HepG2 (cell line): Measurements from ENCODE around the gene PLA1A. TPM values are rescaled to one million over a fixed set of nuclear protein-coding genes. Genes with fewer than 3 reads are reported as not detected.

Experiments
- ATF7-NPFF ChIP-seq: sonication (generic); formaldehyde crosslinking; IDR thresholded peaks from 2 replicates; pipeline ENCODE4 v1.8.1; 2023; ENCODE audit warnings: mild to moderate bottlenecking, low read depth, missing genetic modification reagents, moderate library complexity
- CBFB ChIP-seq: sonication (generic); formaldehyde crosslinking; IDR thresholded peaks from 2 replicates; pipeline ENCODE4 v1.4.0; 2020; ENCODE audit warnings: missing genetic modification reagents
- GPN1 ChIP-seq: sonication (generic); formaldehyde crosslinking; IDR thresholded peaks from 2 replicates; pipeline ENCODE4 v1.5.1; 2020; ENCODE audit warnings: missing genetic modification reagents, borderline replicate concordance
- KAT7 ChIP-seq: IDR thresholded peaks from 2 replicates; pipeline ENCODE4 v1.6.1; 2018; ENCODE audit warnings: borderline replicate concordance, missing compliant biosample characterization
- YY1 ChIP-seq: IDR thresholded peaks from 2 replicates; pipeline ENCODE4 v1.6.1; 2011; ENCODE audit warnings: low read length, low read depth, moderate library complexity, mild to moderate bottlenecking; ENCODE audit not compliant: insufficient read depth, insufficient replicate concordance
- ZBTB3 ChIP-seq: sonication (generic); formaldehyde crosslinking; IDR thresholded peaks from 2 replicates; pipeline ENCODE4 v1.4.0; 2020; ENCODE audit warnings: low read depth, mild to moderate bottlenecking, moderate library complexity, missing genetic modification reagents, borderline replicate concordance
- ZNF329 ChIP-seq: sonication (generic); formaldehyde crosslinking; IDR thresholded peaks from 2 replicates; pipeline ENCODE4 v1.9.0; 2021; ENCODE audit warnings: low read depth, mild to moderate bottlenecking, missing genetic modification reagents
- ZNF546 ChIP-seq: sonication (generic); formaldehyde crosslinking; conservative IDR thresholded peaks from 2 replicates; pipeline ENCODE4 v1.8.1; 2023; ENCODE audit warnings: mild to moderate bottlenecking, missing genetic modification reagents
- ZNF746 ChIP-seq: sonication (generic); formaldehyde crosslinking; IDR thresholded peaks from 2 replicates; pipeline ENCODE4 v1.8.0; 2022; ENCODE audit warnings: mild to moderate bottlenecking, missing genetic modification reagents
- polyA plus RNA-seq, 8 experiments: library from polyadenylated mRNA; depleted of rRNA in 3 of 8; stranded (reverse) in 7 of 8; unstranded in 1 of 8; fragments of >200 nt; fragmentation: Illumina TruSeq in 4 of 8; extraction: Trizol in 4 of 8; gene quantifications; 2 replicates each; pipeline versions ENCODE4 v1.2.1 to v1.2.3, GENCODE V29; 2011 to 2016; ENCODE audit warnings: low read depth in 4 of 8, missing spikeins in 1 of 8, mixed read lengths in 1 of 8; ENCODE audit not compliant: insufficient read depth in 1 of 8
- total RNA-seq, 5 experiments: library from RNA; depleted of rRNA; stranded (reverse); fragments of >200 nt; fragmentation: Illumina TruSeq; extraction: Trizol; gene quantifications; 2 replicates each; pipeline ENCODE4 v1.2.3, GENCODE V29; 2016; ENCODE audit warnings: low read depth in 1 of 5
- TF ChIP-seq, protein P1 (sequence below): IDR thresholded peaks from 2 replicates; pipeline ENCODE4 v1.6.1; 2016; ENCODE audit warnings: missing biosample characterization, missing genetic modification reagents, low read depth
- TF ChIP-seq, protein P2 (sequence below): sonication (generic); formaldehyde crosslinking; IDR thresholded peaks from one replicate; pipeline ENCODE4 v1.5.1; 2020; ENCODE audit warnings: mild to moderate bottlenecking, missing genetic modification reagents; ENCODE audit errors: not compliant biosample characterization
- TF ChIP-seq, protein P3 (sequence below): sonication (generic); formaldehyde crosslinking; IDR thresholded peaks from 2 replicates; pipeline ENCODE4 v1.4.0; 2020; ENCODE audit warnings: low read depth, mild to moderate bottlenecking, missing genetic modification reagents
- TF ChIP-seq, protein P4 (sequence below): IDR thresholded peaks from 2 replicates; pipeline ENCODE4 v1.6.1; 2016; ENCODE audit warnings: low read depth

PLA1A gene
- total and polyA plus RNA-seq, 2 of the 13 experiments (the other 11 are each of a cell fraction or from before 2014, with no cell fraction given) = 0.11 to 0.18 TPM

DNA sequence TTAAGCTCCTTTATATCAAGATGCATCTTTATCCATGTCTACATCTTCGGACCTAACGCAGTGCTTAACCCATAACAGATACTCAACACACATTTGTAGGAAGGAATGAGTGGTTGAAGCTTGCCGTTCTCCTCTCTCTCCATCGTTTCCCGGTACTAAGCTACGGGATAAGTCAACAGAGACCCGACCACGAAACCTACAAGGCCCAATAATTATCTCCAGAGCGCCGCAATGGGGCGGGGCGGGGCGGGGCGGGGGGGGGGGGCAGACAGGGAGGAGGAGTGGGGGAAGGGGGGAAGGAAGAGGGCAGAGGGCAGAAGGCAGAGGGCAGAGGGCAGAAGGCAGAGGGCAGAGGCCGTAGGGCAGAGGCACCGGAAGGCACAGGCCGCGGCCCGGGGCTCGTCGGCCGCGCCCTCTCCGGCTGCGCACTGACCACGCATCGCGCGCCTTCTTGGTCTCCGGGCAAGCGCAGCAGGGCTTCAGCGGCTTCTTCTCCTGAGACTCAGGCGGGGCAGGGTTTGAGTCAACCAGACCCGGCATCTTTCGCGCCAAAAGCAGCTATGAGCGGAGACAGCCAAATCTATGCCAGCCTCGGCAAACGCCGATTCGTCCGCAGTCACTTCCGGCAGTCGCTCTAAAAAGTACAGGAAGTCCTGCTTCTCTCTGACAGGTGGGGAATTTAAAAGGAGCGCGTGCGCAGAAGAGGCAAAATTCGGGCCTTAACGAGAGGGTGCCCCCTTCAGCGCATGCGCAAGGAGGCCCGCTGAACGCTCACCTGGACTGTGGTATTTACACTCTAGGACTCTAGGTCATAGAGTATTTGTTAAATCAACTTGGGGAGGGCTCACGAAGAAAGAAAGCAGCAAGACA, 79.3 kb downstream of the PLA1A start, which contains the start of gene COX17 (continued):
- TF ChIP-seq, protein P1, sequence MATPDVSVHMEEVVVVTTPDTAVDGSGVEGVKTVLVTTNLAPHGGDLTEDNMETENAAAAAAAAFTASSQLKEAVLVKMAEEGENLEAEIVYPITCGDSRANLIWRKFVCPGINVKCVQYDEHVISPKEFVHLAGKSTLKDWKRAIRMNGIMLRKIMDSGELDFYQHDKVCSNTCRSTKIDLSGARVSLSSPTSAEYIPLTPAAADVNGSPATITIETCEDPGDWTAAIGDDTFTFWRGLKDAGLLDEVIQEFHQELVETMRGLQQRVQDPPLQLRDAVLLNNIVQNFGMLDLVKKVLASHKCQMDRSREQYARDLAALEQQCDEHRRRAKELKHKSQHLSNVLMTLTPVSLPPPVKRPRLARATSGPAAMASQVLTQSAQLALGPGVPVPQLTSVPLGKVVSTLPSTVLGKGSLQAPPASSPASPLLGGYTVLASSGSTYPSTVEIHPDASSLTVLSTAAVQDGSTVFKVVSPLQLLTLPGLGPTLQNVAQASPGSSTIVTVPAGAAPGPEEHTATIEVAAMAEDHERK (CRISPR knock-in tag) = no peak
- no peak for TF ChIP-seq GPN1
- TF ChIP-seq ZNF329 (CRISPR knock-in tag) = no peak
- peak; percentile 61 for TF ChIP-seq YY1
- no peak for TF ChIP-seq ZNF746 (CRISPR knock-in tag)
- no peak; the same call in 1 of the 2 replicates for TF ChIP-seq KAT7 (CRISPR knock-in tag)
- TF ChIP-seq, protein P2, sequence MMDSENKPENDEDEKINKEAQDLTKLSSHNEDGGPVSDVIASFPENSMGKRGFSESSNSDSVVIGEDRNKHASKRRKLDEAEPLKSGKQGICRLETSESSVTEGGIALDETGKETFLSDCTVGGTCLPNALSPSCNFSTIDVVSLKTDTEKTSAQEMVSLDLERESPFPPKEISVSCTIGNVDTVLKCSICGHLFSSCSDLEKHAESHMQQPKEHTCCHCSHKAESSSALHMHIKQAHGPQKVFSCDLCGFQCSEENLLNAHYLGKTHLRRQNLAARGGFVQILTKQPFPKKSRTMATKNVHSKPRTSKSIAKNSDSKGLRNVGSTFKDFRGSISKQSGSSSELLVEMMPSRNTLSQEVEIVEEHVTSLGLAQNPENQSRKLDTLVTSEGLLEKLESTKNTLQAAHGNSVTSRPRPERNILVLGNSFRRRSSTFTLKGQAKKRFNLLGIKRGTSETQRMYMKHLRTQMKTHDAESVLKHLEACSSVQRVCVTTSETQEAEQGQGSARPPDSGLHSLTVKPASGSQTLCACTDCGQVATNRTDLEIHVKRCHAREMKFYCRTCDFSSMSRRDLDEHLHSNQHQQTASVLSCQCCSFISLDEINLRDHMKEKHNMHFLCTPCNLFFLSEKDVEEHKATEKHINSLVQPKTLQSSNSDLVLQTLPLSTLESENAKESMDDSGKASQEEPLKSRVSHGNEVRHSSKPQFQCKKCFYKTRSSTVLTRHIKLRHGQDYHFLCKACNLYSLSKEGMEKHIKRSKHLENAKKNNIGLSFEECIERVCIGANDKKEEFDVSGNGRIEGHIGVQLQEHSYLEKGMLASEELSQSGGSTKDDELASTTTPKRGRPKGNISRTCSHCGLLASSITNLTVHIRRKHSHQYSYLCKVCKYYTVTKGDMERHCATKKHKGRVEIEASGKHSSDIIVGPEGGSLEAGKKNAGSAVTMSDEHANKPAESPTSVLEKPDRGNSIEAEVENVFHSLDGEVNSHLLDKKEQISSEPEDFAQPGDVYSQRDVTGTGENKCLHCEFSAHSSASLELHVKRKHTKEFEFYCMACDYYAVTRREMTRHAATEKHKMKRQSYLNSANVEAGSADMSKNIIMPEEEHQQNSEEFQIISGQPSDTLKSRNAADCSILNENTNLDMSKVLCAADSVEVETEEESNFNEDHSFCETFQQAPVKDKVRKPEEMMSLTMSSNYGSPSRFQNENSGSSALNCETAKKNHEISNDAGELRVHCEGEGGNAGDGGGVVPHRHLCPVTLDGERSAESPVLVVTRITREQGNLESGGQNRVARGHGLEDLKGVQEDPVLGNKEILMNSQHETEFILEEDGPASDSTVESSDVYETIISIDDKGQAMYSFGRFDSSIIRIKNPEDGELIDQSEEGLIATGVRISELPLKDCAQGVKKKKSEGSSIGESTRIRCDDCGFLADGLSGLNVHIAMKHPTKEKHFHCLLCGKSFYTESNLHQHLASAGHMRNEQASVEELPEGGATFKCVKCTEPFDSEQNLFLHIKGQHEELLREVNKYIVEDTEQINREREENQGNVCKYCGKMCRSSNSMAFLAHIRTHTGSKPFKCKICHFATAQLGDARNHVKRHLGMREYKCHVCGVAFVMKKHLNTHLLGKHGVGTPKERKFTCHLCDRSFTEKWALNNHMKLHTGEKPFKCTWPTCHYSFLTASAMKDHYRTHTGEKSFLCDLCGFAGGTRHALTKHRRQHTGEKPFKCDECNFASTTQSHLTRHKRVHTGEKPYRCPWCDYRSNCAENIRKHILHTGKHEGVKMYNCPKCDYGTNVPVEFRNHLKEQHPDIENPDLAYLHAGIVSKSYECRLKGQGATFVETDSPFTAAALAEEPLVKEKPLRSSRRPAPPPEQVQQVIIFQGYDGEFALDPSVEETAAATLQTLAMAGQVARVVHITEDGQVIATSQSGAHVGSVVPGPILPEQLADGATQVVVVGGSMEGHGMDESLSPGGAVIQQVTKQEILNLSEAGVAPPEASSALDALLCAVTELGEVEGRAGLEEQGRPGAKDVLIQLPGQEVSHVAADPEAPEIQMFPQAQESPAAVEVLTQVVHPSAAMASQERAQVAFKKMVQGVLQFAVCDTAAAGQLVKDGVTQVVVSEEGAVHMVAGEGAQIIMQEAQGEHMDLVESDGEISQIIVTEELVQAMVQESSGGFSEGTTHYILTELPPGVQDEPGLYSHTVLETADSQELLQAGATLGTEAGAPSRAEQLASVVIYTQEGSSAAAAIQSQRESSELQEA (CRISPR knock-in tag) = peak; percentile 53
- no peak for TF ChIP-seq ZNF546 (CRISPR knock-in tag)
- no peak for TF ChIP-seq ZBTB3 (CRISPR knock-in tag)
- 0 out of 2 replicates have a peak, but pooled peaks have one; percentile 19 for TF ChIP-seq CBFB (CRISPR knock-in tag)
- TF ChIP-seq ATF7-NPFF (CRISPR knock-in tag) = peak; percentile 84
- TF ChIP-seq, protein P3, sequence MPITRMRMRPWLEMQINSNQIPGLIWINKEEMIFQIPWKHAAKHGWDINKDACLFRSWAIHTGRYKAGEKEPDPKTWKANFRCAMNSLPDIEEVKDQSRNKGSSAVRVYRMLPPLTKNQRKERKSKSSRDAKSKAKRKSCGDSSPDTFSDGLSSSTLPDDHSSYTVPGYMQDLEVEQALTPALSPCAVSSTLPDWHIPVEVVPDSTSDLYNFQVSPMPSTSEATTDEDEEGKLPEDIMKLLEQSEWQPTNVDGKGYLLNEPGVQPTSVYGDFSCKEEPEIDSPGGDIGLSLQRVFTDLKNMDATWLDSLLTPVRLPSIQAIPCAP = no peak
- TF ChIP-seq, protein P4, sequence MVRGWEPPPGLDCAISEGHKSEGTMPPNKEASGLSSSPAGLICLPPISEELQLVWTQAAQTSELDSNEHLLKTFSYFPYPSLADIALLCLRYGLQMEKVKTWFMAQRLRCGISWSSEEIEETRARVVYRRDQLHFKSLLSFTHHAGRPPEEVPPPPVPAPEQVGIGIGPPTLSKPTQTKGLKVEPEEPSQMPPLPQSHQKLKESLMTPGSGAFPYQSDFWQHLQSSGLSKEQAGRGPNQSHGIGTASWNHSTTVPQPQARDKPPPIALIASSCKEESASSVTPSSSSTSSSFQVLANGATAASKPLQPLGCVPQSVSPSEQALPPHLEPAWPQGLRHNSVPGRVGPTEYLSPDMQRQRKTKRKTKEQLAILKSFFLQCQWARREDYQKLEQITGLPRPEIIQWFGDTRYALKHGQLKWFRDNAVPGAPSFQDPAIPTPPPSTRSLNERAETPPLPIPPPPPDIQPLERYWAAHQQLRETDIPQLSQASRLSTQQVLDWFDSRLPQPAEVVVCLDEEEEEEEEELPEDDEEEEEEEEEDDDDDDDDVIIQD (CRISPR knock-in tag) = peak; percentile 77; the same call in 1 of the 2 replicates
